ENCODE measurements around the gene APOL3.

- no peak for TF ChIP-seq POLR2A (IDR thresholded peaks at IDR 0.05; ENCODE audit: low read length)
- no peak for TF ChIP-seq GATA1 (IDR thresholded peaks at IDR 0.05; ENCODE audit: low read depth, low read length)
These were observed 8.5 kb downstream of the APOL3 start for GRCh38 chr22:36152088-36152487.
